GM06990 (cell line): ENCODE measurements around the gene CHST13.

ENCODE experiments used
- DNase-seq: peaks from one replicate; pipeline ENCODE4 v3.0.0-alpha.2; 2011; ENCODE audit not compliant: insufficient read length; ENCODE audit errors: extremely low read depth
- H3K27me3 ChIP-seq: replicated peaks from 2 replicates; pipeline ENCODE4 v1.6.0; 2011; ENCODE audit warnings: low read length; ENCODE audit not compliant: control insufficient read depth, insufficient read depth
- H3K36me3 ChIP-seq: 2 replicates; pipeline ENCODE4 v1.5.1; 2011; ENCODE audit warnings: low read length; ENCODE audit not compliant: control insufficient read depth, insufficient read depth
- H3K4me3 ChIP-seq: replicated peaks from 2 replicates; pipeline ENCODE4 v1.5.1; 2011; ENCODE audit warnings: low read depth, mild to moderate bottlenecking, control low read depth, low read length
- CTCF ChIP-seq: IDR thresholded peaks from 2 replicates; pipeline ENCODE4 v1.5.1; 2011; ENCODE audit warnings: low read length, control low read depth, mild to moderate bottlenecking, inconsistent platforms; ENCODE audit not compliant: insufficient read depth, poor library complexity, severe bottlenecking

Gene CHST13

GRCh38 chr3:126551121-126551838, 27.3 kb downstream of the CHST13 start:
- Histone ChIP-seq H3K4me3 (no peak overlapping the region), H3K36me3 (no peaks in the 10 kb centered on the region), H3K27me3 (no peaks in the 10 kb centered on the region; the same call in none of the 2 replicates)
- TF ChIP-seq CTCF = no peak
- DNase-seq = no peak

- Histone ChIP-seq H3K27me3 (no peaks in the 10 kb centered on the region; the same call in 1 of the 2 replicates), H3K36me3 (no peaks in the 10 kb centered on the region), H3K4me3 (no peak overlapping the region)
- no peak for DNase-seq
- TF ChIP-seq CTCF = no peak
Measured at GRCh38 chr3:126551839-126552687, 28.1 kb downstream of the CHST13 start.

GRCh38 chr3:126552688-126553283, 28.8 kb downstream of the CHST13 start:
- no peak for DNase-seq
- TF ChIP-seq CTCF = no peak
- H3K4me3 ChIP-seq = no peak overlapping the region
- no peaks in the 10 kb centered on the region for H3K36me3 ChIP-seq
- no peaks in the 10 kb centered on the region; the same call in 1 of the 2 replicates for H3K27me3 ChIP-seq

GRCh38 chr3:126553284-126554084, 29.5 kb downstream of the CHST13 start:
- TF ChIP-seq CTCF = no peak
- Histone ChIP-seq H3K36me3 (no peaks in the 10 kb centered on the region), H3K4me3 (no peak overlapping the region), H3K27me3 (no peaks in the 10 kb centered on the region; the same call in 1 of the 2 replicates)
- no peak for DNase-seq
